Type B pancreatic cell (in vitro differentiated cells): ENCODE data around the gene REXO5. TPM values are rescaled to one million over a fixed set of nuclear protein-coding genes. Genes with fewer than 3 reads are reported as not detected.

Experiments used
- DNase-seq: peaks from one replicate; pipeline ENCODE4 v3.0.0; 2021; ENCODE audit warnings: mixed read lengths; ENCODE audit not compliant: unreplicated experiment; ENCODE audit errors: extremely low spot score
- H3K27ac Mint-ChIP-seq: 2 replicates; pipeline ENCODE4 v1.8.0; 2021; ENCODE audit warnings: mild to moderate bottlenecking, mixed read lengths
- H3K27me3 Mint-ChIP-seq: 2 replicates; pipeline ENCODE4 v1.8.0; 2021; ENCODE audit warnings: mixed read lengths
- H3K36me3 Mint-ChIP-seq: 2 replicates; pipeline ENCODE4 v1.8.0; 2021; ENCODE audit warnings: mixed read lengths
- H3K4me1 Mint-ChIP-seq: one replicate; pipeline ENCODE4 v1.8.0; 2021; ENCODE audit warnings: mixed read lengths; ENCODE audit not compliant: unreplicated experiment
- H3K4me3 Mint-ChIP-seq: 2 replicates; pipeline ENCODE4 v1.8.0; 2021; ENCODE audit warnings: mild to moderate bottlenecking, mixed read lengths
- H3K9me3 Mint-ChIP-seq: 2 replicates; pipeline ENCODE4 v1.8.0; 2021; ENCODE audit warnings: mixed read lengths
- CTCF ChIP-seq: fragments of 200-600 bp; sonication (generic); conservative IDR thresholded peaks from 2 replicates; pipeline ENCODE4 v1.5.0; 2021; ENCODE audit warnings: antibody characterized with exemption, mild to moderate bottlenecking
- total RNA-seq: library from RNA; stranded (reverse); gene quantifications from 2 replicates; pipeline ENCODE4 v1.2.1, GENCODE V29; 2021; ENCODE audit warnings: low replicate concordance

Gene REXO5
- total RNA-seq, 1 donor from 2014 or later: 8.2 TPM

DNA sequence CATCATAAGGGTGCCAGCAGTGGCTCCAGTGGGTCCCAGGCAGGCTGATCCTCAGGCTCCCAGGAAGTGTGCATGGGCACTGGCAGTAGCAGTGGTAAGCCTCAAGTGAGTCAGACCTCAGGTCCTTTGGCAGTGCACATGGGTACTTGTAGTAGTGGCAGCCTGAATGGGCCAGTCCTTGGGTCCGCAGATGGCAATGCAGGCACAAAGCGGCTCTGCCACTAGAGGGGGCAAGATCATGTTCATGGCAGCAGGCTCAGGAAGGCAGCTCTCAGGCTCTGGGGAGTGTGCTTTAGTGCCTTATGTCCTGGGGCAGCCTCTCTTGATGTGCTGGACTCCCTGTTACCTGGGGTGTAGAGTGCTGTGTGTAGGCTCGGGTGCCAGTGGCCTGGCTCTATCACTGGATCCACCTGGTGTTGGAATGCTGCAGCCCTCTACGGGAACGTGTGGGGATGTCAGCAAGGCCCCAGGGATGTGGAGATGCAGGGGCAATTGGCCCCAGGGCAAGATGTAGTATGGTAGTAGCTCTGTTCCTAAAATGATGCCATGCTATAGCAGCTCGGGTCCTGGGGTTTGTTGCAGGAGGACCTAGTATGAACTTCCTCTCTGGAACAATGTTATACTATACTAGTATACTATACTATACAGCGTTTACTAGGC, 31.5 kb upstream of the REXO5 start:
- Mint-ChIP-seq H3K4me3 (no peak overlapping the region), H3K9me3 (no peaks in the 10 kb centered on the region), H3K4me1 (no peaks in the 10 kb centered on the region), H3K27ac (no peak overlapping the region), H3K36me3 (no peaks in the 10 kb centered on the region), H3K27me3 (no peaks in the 10 kb centered on the region)
- DNase-seq: no peak
- peak; percentile 74 for TF ChIP-seq CTCF

GRCh38 chr16:20781697-20782096, 24.6 kb upstream of the REXO5 start:
- no peak for DNase-seq
- Mint-ChIP-seq H3K36me3 (peaks cover 4% of the 10 kb centered on the region), H3K27ac (no peak overlapping the region), H3K27me3 (no peaks in the 10 kb centered on the region), H3K4me3 (no peak overlapping the region), H3K9me3 (no peaks in the 10 kb centered on the region), H3K4me1 (no peaks in the 10 kb centered on the region)
- no peak for TF ChIP-seq CTCF

DNA sequence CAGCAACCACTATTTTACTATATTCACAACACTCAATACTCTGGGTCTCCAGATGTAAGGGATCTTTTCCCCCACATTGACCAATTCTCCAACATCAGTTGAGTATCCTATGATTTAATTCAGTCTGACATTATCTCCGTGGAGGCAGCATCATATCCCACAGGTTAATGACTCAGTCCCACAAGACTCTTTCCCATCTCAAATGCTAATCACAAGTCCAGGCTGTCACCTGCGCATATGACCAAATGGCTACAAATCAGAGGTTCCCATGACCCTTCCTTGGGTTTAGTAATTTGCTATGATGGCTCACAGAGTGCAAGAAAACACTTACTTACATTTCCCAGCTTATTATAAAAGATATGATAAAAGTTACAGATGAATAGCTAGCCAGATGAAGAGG, 23.9 kb upstream of the REXO5 start:
- H3K4me3 Mint-ChIP-seq: no peak overlapping the region
- no peaks in the 10 kb centered on the region for H3K9me3 Mint-ChIP-seq
- no peak for DNase-seq
- H3K27ac Mint-ChIP-seq: no peak overlapping the region
- H3K36me3 Mint-ChIP-seq: peaks cover 4% of the 10 kb centered on the region
- H3K4me1 Mint-ChIP-seq: no peaks in the 10 kb centered on the region
- no peak for TF ChIP-seq CTCF
- no peaks in the 10 kb centered on the region for H3K27me3 Mint-ChIP-seq

DNA sequence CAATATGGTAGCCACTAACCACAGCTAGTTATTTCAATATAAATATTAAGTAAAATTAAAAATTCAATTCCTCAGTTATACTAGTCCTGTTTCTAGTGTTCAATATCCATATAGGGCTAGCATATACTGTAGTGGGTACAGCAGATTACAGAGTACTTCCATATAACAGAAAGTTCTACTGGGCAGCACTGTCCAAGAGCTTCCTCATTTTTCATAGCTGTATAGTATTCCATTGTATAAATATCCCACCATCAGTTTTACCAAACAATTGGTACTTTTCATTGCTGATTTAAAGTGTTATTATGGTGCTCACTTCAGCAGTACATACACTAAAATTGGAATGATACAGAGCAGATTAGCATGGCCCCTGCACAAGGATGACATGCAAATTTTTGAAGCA, 22.1 kb upstream of the REXO5 start:
- Mint-ChIP-seq H3K27ac (no peak overlapping the region), H3K4me3 (no peak overlapping the region), H3K9me3 (no peaks in the 10 kb centered on the region), H3K4me1 (no peaks in the 10 kb centered on the region), H3K27me3 (no peaks in the 10 kb centered on the region), H3K36me3 (peaks cover 4% of the 10 kb centered on the region)
- DNase-seq: no peak
- TF ChIP-seq CTCF: no peak

- Mint-ChIP-seq H3K27ac (no peak overlapping the region), H3K9me3 (no peaks in the 10 kb centered on the region), H3K4me3 (no peak overlapping the region), H3K27me3 (no peaks in the 10 kb centered on the region), H3K36me3 (no peaks in the 10 kb centered on the region), H3K4me1 (no peaks in the 10 kb centered on the region)
- DNase-seq: no peak
- TF ChIP-seq CTCF: no peak
Observed at GRCh38 chr16:20789130-20789529, 17.2 kb upstream of the REXO5 start.
